ENCODE results near the gene GPRASP1. TPM values are rescaled to one million over a fixed set of nuclear protein-coding genes. Genes with fewer than 3 reads are reported as not detected.
"Not testable (repeated sequence)": the region's sequence is repeated elsewhere in the genome, so short reads cannot be mapped to it uniquely, and the experiment has no call there.

Gene GPRASP1
- total RNA-seq = 1 to 10 TPM; 1.7 to 3.3 TPM

GRCh38 chrX:102651242-102652011 lies at the start of gene GPRASP1:
Gene GPRASP1 (plus strand): TSS chrX:102651483. CDS start chrX:102653914, 2,431 bp downstream.
- H3K36me3 Mint-ChIP-seq = peaks cover 11 to 17% of the 10 kb centered on the region in 2 donors
- peak in 1 of 2 donors; percentile 10 for DNase-seq (ENCODE audit: low spot score in 2 of 2)
- ATAC-seq = peak; percentile 45 to 74
- H3K9me3 Mint-ChIP-seq = no peaks in the 10 kb centered on the region
- H3K27ac Mint-ChIP-seq = peak within 1 kb of the TSS; percentile 91 to 92

- no peaks in the 10 kb centered on the region for H3K9me3 Mint-ChIP-seq
- H3K27ac Mint-ChIP-seq = no peak overlapping the region
- DNase-seq (ENCODE audit: low spot score in 2 of 2) = no peak
- no peak for ATAC-seq
- H3K36me3 Mint-ChIP-seq = peaks cover 17% of the 10 kb centered on the region in 2 donors
Observed at GRCh38 chrX:102604327-102604726, 47.0 kb upstream of the GPRASP1 start.

DNA sequence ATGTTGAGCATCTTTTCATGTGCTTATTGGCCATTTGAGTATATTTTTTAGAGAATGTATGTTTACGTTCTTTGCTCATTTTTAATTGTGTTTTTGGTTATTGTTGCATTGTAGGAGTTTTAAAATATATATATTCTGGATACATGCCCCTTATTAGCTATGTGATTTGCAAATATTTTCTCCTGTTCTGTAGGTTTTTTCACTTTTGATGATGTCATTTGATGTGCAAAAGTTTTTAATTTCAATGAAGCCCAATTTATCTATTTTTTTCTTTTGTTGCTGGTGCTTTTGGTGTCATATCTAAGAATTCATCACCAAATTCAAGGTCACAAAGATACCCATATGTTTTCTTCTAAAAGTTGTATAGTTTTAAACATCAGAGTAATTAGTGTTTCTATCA lies 45.2 kb upstream of the GPRASP1 start:
- no peak for DNase-seq (ENCODE audit: low spot score in 2 of 2)
- ATAC-seq = no peak
- Mint-ChIP-seq H3K9me3 (peaks cover 0 to 4% of the 10 kb centered on the region in 2 donors), H3K36me3 (peaks cover 18 to 26% of the 10 kb centered on the region in 2 donors), H3K27ac (no peak overlapping the region)

DNA sequence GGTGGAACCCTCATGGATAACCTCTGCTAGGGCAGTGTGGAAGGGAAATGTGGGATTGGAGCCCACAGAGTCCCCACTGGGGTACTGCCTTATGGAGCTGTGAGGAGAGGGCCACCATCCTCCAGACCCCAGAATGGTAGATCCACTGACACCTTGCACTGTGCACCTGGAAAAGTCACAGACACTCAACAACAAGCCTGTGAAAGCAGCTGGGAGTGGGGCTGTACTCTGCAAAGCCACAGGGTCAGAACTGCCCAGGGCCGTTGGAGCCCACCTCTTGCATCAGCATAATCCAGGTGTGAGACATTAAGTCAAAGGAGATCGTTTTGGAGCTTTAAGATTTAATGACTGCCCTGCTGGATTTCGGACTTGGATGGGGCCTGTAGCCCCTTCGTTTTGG lies 40.4 kb upstream of the GPRASP1 start:
- Mint-ChIP-seq H3K36me3 (peaks cover 17 to 38% of the 10 kb centered on the region in 2 donors), H3K27ac (no peak overlapping the region), H3K9me3 (peaks cover 0 to 8% of the 10 kb centered on the region in 2 donors)
- ATAC-seq (no peak), DNase-seq (ENCODE audit: low spot score in 2 of 2) (no peak)

DNA sequence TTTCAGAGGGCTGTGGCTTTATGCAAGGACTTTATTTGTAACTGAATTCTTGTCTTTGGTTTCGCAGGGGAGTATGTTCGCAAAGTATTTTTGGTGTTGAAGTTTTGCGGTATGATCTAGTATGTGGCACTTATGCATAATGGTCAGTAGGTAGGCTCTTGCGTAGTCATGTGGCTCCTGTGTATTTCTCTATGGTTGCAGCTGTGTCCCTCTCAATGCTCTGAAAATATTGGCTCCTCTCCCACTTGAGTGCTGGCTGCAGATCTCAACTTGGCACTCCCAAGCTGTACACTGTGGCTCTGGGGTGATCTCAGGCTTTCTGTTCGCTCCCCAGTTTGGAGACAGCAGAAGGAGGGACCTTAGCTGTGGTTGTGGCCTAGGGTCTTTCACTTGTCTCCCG lies 27.2 kb upstream of the GPRASP1 start:
- Mint-ChIP-seq H3K9me3 (peaks cover 4 to 9% of the 10 kb centered on the region in 2 donors), H3K36me3 (peaks cover 43 to 44% of the 10 kb centered on the region in 2 donors), H3K27ac (no peak overlapping the region)
- ATAC-seq = no peak
- DNase-seq (ENCODE audit: low spot score in 2 of 2) = no peak

- H3K27ac Mint-ChIP-seq = no peak overlapping the region
- no peaks in the 10 kb centered on the region for H3K9me3 Mint-ChIP-seq
- no peak for DNase-seq (ENCODE audit: low spot score in 2 of 2)
- H3K36me3 Mint-ChIP-seq = peaks cover 12 to 13% of the 10 kb centered on the region in 2 donors
- no peak for ATAC-seq
Observed at GRCh38 chrX:102627640-102628039, 23.6 kb upstream of the GPRASP1 start.

DNA sequence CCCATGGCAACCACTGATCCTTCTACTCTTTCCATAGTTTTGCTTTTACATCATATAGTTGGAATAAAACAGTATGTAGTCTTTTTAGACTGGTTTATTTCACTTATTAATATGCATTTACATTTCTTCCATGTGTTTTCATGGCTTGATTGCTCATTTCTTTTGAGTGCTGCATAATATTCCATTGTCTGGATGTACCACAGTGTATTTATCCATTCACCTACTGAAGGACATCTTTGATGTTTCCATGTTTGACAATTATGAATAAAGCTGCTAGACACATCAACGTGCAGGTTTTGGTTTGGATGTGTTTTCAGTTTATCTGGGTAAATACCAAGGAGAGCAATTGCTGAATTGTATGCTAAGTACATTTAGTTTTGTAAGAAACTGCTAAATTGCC lies 13.7 kb upstream of the GPRASP1 start:
- DNase-seq (ENCODE audit: low spot score in 2 of 2) = no peak
- H3K9me3 Mint-ChIP-seq = peaks cover 0 to 4% of the 10 kb centered on the region in 2 donors
- no peak overlapping the region for H3K27ac Mint-ChIP-seq
- ATAC-seq = no peak
- H3K36me3 Mint-ChIP-seq = peaks cover 5 to 7% of the 10 kb centered on the region in 2 donors

DNA sequence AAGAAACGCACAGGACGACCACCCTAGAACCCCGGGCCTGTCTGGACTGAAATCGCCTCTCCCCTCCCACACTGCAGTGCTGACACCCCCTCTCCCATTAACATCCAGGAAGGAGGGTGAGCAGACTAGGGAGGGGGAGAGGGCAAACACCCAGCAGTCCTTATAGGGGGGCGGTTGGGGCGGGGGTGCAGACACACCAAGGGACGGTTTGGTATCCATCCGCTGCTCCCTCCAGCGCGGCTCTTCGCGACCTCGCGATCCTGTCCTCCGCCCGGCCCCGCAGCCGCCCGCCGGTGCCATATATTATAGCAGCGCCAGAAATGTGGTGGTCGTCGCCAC lies 411 bp upstream of the GPRASP1 start:
- peaks cover 11 to 17% of the 10 kb centered on the region in 2 donors for H3K36me3 Mint-ChIP-seq
- H3K27ac Mint-ChIP-seq = peak overlapping the region in 1 of 2 donors; percentile 91
- ATAC-seq (no peak), DNase-seq (ENCODE audit: low spot score in 2 of 2) (no peak)
- H3K9me3 Mint-ChIP-seq = no peaks in the 10 kb centered on the region

- H3K36me3 Mint-ChIP-seq = peaks cover 11 to 17% of the 10 kb centered on the region in 2 donors
- ATAC-seq (peak; percentile 74 to 80), DNase-seq (ENCODE audit: low spot score in 2 of 2) (peak in 1 of 2 donors; percentile 28)
- no peaks in the 10 kb centered on the region for H3K9me3 Mint-ChIP-seq
- H3K27ac Mint-ChIP-seq = peak overlapping the region; percentile 29 to 91
Observed at GRCh38 chrX:102652031-102652688, 877 bp downstream of the GPRASP1 start.

GRCh38 chrX:102654696-102655095 lies 3.4 kb downstream of the GPRASP1 start:
- DNase-seq (ENCODE audit: low spot score in 2 of 2) (no peak), ATAC-seq (no peak)
- Mint-ChIP-seq H3K9me3 (no peaks in the 10 kb centered on the region), H3K36me3 (peaks cover 11 to 17% of the 10 kb centered on the region in 2 donors), H3K27ac (no peak overlapping the region)

DNA sequence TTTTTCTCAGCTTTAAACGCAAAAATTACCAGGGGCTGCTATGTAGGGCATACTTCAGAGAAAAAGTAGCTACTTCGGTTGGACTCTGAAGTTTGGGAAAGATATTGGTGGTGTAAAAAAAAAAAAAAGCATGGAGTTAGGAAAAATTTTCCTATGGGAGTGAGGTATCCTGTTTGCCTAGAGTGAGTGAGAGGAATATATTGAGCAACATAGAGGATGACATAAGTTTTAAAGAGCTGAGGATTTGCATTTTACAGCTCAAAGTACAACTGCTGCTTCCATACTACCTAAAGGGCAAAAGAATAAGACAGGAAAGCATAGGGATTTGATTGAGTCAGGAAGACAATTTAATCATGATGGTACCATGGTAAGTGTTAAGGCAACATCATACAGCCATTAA lies 7.3 kb downstream of the GPRASP1 start:
- ATAC-seq = no peak
- Mint-ChIP-seq H3K9me3 (no peaks in the 10 kb centered on the region), H3K27ac (peak overlapping the region in 1 of 2 donors; percentile 23), H3K36me3 (peaks cover 6 to 11% of the 10 kb centered on the region in 2 donors)
- DNase-seq (ENCODE audit: low spot score in 2 of 2) = no peak

GRCh38 chrX:102659790-102660757 lies 8.8 kb downstream of the GPRASP1 start:
- ATAC-seq = peak; percentile 97 to 99

GRCh38 chrX:102663820-102664219 lies 12.5 kb downstream of the GPRASP1 start:
- H3K27ac Mint-ChIP-seq; DNase-seq (ENCODE audit: low spot score in 2 of 2); ATAC-seq: not testable (repeated sequence)
- Mint-ChIP-seq H3K36me3 (peaks cover 28 to 36% of the 10 kb centered on the region in 2 donors), H3K9me3 (peaks cover 10 to 17% of the 10 kb centered on the region in 2 donors)

More at GRCh38 chrX:102659790-102660757, 8.8 kb downstream of the GPRASP1 start:
- peak; percentile 71 to 80 for DNase-seq (ENCODE audit: low spot score in 2 of 2)
- H3K36me3 Mint-ChIP-seq = peaks cover 8 to 16% of the 10 kb centered on the region in 2 donors
- H3K27ac Mint-ChIP-seq = peak overlapping the region; percentile 89 to 96
- peaks cover 1% of the 10 kb centered on the region in 2 donors for H3K9me3 Mint-ChIP-seq

GRCh38 chrX:102667034-102667433 lies 15.8 kb downstream of the GPRASP1 start:
- not testable (repeated sequence) for H3K27ac Mint-ChIP-seq; ATAC-seq; DNase-seq (ENCODE audit: low spot score in 2 of 2)
- H3K36me3 Mint-ChIP-seq = peaks cover 34 to 40% of the 10 kb centered on the region in 2 donors
- H3K9me3 Mint-ChIP-seq = peaks cover 10 to 17% of the 10 kb centered on the region in 2 donors

- Mint-ChIP-seq H3K9me3 (peaks cover 10 to 17% of the 10 kb centered on the region in 2 donors), H3K27ac (no peak overlapping the region), H3K36me3 (peaks cover 32 to 34% of the 10 kb centered on the region in 2 donors)
- DNase-seq (ENCODE audit: low spot score in 2 of 2) (no peak), ATAC-seq (no peak)
Observed at GRCh38 chrX:102669526-102669925, 18.2 kb downstream of the GPRASP1 start.

DNA sequence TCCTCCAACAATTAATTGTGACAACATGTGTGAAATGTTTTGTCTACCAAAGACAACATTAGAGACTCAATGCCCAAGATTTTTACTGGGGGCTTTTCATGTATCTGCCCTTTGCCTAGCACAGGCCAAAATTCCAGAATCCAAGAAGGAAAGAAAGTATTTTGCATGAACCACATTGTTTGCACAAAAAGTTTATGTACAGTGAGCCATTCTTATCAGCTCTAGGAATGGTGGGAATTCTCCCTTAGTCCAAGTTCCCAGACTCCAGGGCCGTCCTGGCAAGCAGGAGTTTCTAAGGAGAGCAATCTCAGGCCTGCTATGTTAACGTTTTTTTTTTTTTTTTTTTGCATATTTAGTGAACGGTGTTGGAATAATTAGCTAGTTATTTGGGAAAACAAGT lies 21.6 kb downstream of the GPRASP1 start:
- no peak for ATAC-seq
- Mint-ChIP-seq H3K27ac (no peak overlapping the region), H3K9me3 (no peaks in the 10 kb centered on the region), H3K36me3 (peaks cover 10 to 18% of the 10 kb centered on the region in 2 donors)
- DNase-seq (ENCODE audit: low spot score in 2 of 2) = no peak
